Ascending aorta (tissue), 2 donors: ENCODE data around the gene ILDR1. TPM values are rescaled to one million over a fixed set of nuclear protein-coding genes. Genes with fewer than 3 reads are reported as not detected.

Source experiments
- DNase-seq, 2 donors: peaks; one replicate each; pipeline ENCODE4 v3.0.0-alpha.2; 2019; ENCODE audit warnings: low spot score in 2 of 2
- H3K27ac ChIP-seq, 2 donors: fragments of 200-600 bp; sonication (generic); one replicate each; pipeline ENCODE4 v1.5.1; 2016 to 2017; ENCODE audit warnings: mild to moderate bottlenecking in 1 of 2
- H3K27me3 ChIP-seq: fragments of 200-600 bp; sonication (generic); one replicate; pipeline ENCODE4 v1.5.1; 2017
- H3K36me3 ChIP-seq, 2 donors: fragments of 200-600 bp; sonication (generic); one replicate each; pipeline ENCODE4 v1.5.1; 2016
- H3K4me1 ChIP-seq, 2 donors: fragments of 200-600 bp; sonication (generic); one replicate each; pipeline ENCODE4 v1.5.1; 2016 to 2017; ENCODE audit warnings: mild to moderate bottlenecking in 1 of 2
- H3K4me3 ChIP-seq, 2 donors: fragments of 200-600 bp; sonication (generic); one replicate each; pipeline ENCODE4 v1.5.1; 2016 to 2017; ENCODE audit warnings: mild to moderate bottlenecking in 1 of 2
- H3K9me3 ChIP-seq, 2 donors: fragments of 200-600 bp; sonication (generic); one replicate each; pipeline ENCODE4 v1.5.1; 2016
- intact Hi-C: fragments of 100-400 bp; cut with DNase I; formaldehyde crosslinking; loops from one replicate; pipeline ENCODE4 v1.15.1; 2023
- total RNA-seq: library from RNA; depleted of rRNA; stranded (reverse); fragments of >200 nt; gene quantifications from one replicate; pipeline ENCODE4 v1.1.0, GENCODE V29; 2016
- TF ChIP-seq, protein P1 (sequence below), 3 experiments: fragments of 200-600 bp in 2 of 3; fragments of 450-650 bp in 1 of 3; sonication (generic) in 2 of 3; IDR thresholded peaks; one replicate each; pipeline ENCODE4 v1.5.1; 2016 to 2019; ENCODE audit warnings: antibody characterized with exemption in 3 of 3, mild to moderate bottlenecking in 1 of 3, moderate library complexity in 1 of 3

Gene ILDR1
- total RNA-seq, 1 donor from 2014 or later = not detected

DNA sequence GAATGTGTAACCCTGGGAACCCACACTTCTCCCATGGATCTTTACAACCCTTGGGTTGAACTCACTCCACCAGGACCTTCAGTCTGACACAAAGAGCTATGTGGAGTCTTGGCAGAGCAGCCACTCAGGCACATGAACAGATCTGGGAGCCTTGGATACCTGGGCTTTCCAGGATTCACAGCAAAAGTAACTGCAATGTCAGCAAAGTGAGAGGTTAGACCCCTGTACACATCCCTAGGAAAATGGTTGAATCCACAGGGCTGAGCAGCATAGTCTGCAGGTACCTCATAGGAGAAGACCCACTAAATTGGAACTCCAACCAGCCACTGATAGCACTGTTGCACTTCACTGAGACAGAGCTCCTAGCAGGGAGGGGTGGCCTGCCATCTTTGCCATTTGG is 59.6 kb downstream of the ILDR1 start:
- no peak for DNase-seq
- no peak overlapping the region for H3K27ac ChIP-seq
- no peaks in the 10 kb centered on the region for H3K4me1 ChIP-seq
- no peaks in the 10 kb centered on the region for H3K27me3 ChIP-seq
- H3K4me3 ChIP-seq = no peak overlapping the region
- TF ChIP-seq, protein P1, sequence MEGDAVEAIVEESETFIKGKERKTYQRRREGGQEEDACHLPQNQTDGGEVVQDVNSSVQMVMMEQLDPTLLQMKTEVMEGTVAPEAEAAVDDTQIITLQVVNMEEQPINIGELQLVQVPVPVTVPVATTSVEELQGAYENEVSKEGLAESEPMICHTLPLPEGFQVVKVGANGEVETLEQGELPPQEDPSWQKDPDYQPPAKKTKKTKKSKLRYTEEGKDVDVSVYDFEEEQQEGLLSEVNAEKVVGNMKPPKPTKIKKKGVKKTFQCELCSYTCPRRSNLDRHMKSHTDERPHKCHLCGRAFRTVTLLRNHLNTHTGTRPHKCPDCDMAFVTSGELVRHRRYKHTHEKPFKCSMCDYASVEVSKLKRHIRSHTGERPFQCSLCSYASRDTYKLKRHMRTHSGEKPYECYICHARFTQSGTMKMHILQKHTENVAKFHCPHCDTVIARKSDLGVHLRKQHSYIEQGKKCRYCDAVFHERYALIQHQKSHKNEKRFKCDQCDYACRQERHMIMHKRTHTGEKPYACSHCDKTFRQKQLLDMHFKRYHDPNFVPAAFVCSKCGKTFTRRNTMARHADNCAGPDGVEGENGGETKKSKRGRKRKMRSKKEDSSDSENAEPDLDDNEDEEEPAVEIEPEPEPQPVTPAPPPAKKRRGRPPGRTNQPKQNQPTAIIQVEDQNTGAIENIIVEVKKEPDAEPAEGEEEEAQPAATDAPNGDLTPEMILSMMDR (IDR thresholded peaks at IDR 0.05) = no peak
- H3K36me3 ChIP-seq = no peaks in the 10 kb centered on the region
- H3K9me3 ChIP-seq = no peaks in the 10 kb centered on the region
- intact Hi-C loops = no loop called here

DNA sequence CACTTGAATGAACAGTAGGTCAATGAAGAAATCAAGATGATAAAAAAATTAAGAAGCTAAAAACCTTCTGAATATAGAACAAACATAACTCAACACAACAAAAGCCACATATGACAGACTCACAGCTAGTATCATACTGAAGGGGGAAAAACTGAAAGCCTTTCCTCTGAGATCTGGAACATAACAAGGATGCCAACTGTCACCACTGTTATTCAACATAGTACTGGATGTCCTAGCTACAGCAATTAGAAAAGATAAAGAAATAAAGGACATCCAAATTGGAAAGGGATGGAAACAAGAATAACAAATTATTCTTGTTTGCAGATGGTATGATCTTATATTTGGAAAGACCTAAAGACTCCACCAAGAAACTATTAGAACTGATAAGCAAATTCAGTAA is 60.8 kb downstream of the ILDR1 start:
- Histone ChIP-seq H3K4me3 (no peak overlapping the region), H3K4me1 (no peaks in the 10 kb centered on the region), H3K27me3 (no peaks in the 10 kb centered on the region), H3K27ac (no peak overlapping the region), H3K36me3 (no peaks in the 10 kb centered on the region), H3K9me3 (no peaks in the 10 kb centered on the region)
- intact Hi-C loops = no loop called here
- DNase-seq = no peak
- TF ChIP-seq, protein P1 (IDR thresholded peaks at IDR 0.05) = no peak

DNA sequence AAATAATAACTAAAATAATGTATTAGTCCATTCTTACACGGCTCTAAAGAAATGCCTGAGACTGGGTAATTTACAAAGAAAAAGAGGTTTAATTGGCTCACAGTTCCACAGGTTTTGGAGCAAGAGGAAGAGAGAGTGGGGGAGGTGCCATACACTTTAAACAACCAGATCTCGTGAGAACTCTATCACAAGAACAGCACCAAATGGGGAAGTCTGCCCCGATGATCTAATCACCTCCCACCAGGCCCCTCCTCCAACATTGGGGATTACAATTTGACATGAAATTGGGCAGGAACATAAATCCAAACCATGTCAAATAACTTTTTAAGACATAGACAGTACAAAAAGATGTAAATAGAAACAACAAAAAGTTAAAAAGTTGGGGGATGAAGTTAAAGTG is 63.2 kb downstream of the ILDR1 start:
- Histone ChIP-seq H3K4me3 (no peak overlapping the region), H3K36me3 (no peaks in the 10 kb centered on the region), H3K4me1 (no peaks in the 10 kb centered on the region), H3K27me3 (no peaks in the 10 kb centered on the region), H3K9me3 (no peaks in the 10 kb centered on the region), H3K27ac (no peak overlapping the region)
- intact Hi-C loops = no loop called here
- DNase-seq = no peak
- TF ChIP-seq, protein P1 (IDR thresholded peaks at IDR 0.05) = no peak

DNA sequence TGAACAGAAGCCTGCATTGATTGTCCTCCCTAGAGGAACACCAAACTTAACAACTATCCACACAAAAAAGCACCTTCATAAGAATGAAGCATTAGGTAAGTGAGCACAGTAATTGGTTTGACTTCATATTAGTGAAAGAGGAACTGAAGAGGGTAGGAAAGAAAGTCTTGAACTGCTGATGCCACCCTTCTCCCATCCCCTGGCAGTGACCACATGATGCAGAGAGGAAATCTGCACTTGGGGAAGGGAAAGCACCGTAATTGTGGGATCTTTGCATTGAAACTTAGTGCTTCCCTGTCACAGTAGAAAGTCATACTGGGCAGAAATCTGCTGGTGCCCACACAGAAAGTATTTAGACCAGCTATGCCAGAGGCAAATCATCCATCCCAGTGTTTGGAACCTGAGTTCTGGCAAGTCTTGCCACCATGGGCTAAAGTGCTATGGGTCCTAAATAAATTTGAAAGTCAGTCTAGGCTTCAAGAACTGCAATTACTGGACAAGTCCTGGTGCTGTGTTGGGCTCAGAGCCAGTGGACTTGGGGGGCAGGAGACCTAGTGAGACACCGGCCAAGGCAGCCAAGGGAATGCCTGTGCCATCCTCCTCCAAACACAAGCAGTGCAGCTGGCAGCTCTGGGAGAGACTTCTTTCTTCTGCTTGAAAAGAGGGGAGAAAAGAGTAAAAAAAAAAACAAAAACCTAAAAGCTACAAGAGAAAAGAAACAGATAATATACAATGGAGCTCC is 64.2 kb downstream of the ILDR1 start:
- H3K4me1 ChIP-seq = no peaks in the 10 kb centered on the region
- H3K27me3 ChIP-seq = no peaks in the 10 kb centered on the region
- DNase-seq = no peak
- H3K36me3 ChIP-seq = no peaks in the 10 kb centered on the region
- no peak overlapping the region for H3K27ac ChIP-seq
- H3K4me3 ChIP-seq = no peak overlapping the region
- H3K9me3 ChIP-seq = peaks cover 0 to 7% of the 10 kb centered on the region in 2 donors
- TF ChIP-seq, protein P1 (IDR thresholded peaks at IDR 0.05) = no peak
- intact Hi-C loops = no loop called here

DNA sequence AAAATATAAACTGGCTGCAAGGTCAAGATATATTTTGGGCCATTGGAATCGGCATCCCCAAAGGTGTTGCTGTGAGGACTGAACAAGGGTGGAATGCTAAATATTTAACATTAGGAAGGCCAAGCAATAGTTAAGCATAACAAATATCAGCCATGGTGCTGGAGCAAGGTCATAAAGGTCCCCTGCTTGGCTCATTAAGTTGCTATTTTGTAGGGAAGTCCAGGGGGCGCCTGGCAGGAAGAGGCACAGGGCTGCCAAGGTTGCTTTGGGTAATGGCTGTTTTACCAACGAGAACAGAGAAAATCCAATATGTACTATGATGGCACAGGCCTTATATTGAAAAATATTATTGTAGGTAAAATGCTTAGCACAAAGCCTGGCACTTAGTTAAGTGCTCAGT is 65.7 kb downstream of the ILDR1 start:
- TF ChIP-seq, protein P1 (IDR thresholded peaks at IDR 0.05) = no peak
- DNase-seq = no peak

More for the DNA sequence above, 65.7 kb downstream of the ILDR1 start:
- peaks cover 6 to 22% of the 10 kb centered on the region in 2 donors for H3K9me3 ChIP-seq
- no peaks in the 10 kb centered on the region for H3K27me3 ChIP-seq
- intact Hi-C loops = no loop called here
- no peaks in the 10 kb centered on the region for H3K4me1 ChIP-seq
- H3K4me3 ChIP-seq = no peak overlapping the region
- H3K36me3 ChIP-seq = no peaks in the 10 kb centered on the region
- H3K27ac ChIP-seq = no peak overlapping the region
